ENCODE results near the gene PCED1A.

DNA sequence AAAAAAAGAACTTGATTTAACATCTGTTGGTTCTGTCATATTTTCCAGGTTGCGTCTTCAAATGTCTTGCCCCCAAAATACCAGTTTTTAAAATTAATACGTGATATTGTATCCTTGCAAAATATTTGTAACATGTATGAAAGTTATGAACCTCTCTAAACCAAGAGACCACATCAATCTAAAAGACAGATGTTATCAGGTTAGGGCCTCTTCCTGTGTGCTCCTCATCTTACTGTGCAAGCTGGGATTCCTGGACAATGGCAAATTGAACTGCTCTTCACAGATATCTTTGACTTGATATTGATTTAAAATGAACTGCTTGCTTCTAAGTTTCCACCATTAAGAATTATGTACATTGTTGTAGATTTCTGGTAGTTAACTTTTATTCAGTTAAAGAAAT, 14.7 kb downstream of the PCED1A start:
- TF ChIP-seq, protein P1, sequence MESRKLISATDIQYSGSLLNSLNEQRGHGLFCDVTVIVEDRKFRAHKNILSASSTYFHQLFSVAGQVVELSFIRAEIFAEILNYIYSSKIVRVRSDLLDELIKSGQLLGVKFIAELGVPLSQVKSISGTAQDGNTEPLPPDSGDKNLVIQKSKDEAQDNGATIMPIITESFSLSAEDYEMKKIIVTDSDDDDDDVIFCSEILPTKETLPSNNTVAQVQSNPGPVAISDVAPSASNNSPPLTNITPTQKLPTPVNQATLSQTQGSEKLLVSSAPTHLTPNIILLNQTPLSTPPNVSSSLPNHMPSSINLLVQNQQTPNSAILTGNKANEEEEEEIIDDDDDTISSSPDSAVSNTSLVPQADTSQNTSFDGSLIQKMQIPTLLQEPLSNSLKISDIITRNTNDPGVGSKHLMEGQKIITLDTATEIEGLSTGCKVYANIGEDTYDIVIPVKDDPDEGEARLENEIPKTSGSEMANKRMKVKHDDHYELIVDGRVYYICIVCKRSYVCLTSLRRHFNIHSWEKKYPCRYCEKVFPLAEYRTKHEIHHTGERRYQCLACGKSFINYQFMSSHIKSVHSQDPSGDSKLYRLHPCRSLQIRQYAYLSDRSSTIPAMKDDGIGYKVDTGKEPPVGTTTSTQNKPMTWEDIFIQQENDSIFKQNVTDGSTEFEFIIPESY (CRISPR knock-in tag; IDR thresholded peaks at IDR 0.05), result no peak
- no peak for TF ChIP-seq SMARCC2 (IDR thresholded peaks at IDR 0.05)
- no peak for TF ChIP-seq TEAD3 (CRISPR knock-in tag; optimal IDR thresholded peaks at IDR 0.05; ENCODE audit: borderline replicate concordance)
- TF ChIP-seq SATB2 (CRISPR knock-in tag; IDR thresholded peaks at IDR 0.05), result no peak
- no peak for TF ChIP-seq ERF (CRISPR knock-in tag; IDR thresholded peaks at IDR 0.05)
- TF ChIP-seq TCF12 (IDR thresholded peaks at IDR 0.05), result no peak
- no peak for TF ChIP-seq TCF12 (CRISPR knock-in tag; IDR thresholded peaks at IDR 0.05)
- TF ChIP-seq BHLHE40 (IDR thresholded peaks at IDR 0.05; ENCODE audit: low read length), result no peak
- no peak for TF ChIP-seq ZNF251 (CRISPR knock-in tag; IDR thresholded peaks at IDR 0.05)
- no peak for TF ChIP-seq POLR2A (IDR thresholded peaks at IDR 0.05; ENCODE audit: insufficient read depth in 1 of 2, low read depth in 2 of 2, low read length in 2 of 2)
- no peak for TF ChIP-seq JUNB (CRISPR knock-in tag; IDR thresholded peaks at IDR 0.05; ENCODE audit: borderline replicate concordance)
- TF ChIP-seq, protein P2, sequence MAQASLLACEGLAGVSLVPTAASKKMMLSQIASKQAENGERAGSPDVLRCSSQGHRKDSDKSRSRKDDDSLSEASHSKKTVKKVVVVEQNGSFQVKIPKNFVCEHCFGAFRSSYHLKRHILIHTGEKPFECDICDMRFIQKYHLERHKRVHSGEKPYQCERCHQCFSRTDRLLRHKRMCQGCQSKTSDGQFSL (CRISPR knock-in tag; IDR thresholded peaks at IDR 0.05), result no peak
- TF ChIP-seq ZNF720 (CRISPR knock-in tag; IDR thresholded peaks at IDR 0.05), result no peak
- no peak for TF ChIP-seq SIN3B (IDR thresholded peaks at IDR 0.05; ENCODE audit: low read length)
- no peak for TF ChIP-seq CHD2 (IDR thresholded peaks at IDR 0.05; ENCODE audit: low read depth, low read length)

Measured in HepG2 (cell line).